Activated CD8-positive, alpha-beta memory T cell treated with anti-CD3 and anti-CD28 coated beads, Interleukin-2, amount 10 ng/mL, durations not matched to agents 7 days and 5 days (primary cell): ENCODE results near the gene FKBP8. TPM values are rescaled to one million over a fixed set of nuclear protein-coding genes. Genes with fewer than 3 reads are reported as not detected.

Experiments
- total RNA-seq, 2 experiments: library from RNA; stranded (reverse); gene quantifications; one replicate each; pipeline ENCODE4 v1.2.3, GENCODE V29; 2021

FKBP8 gene
- total RNA-seq, 2 experiments from 2014 or later: 220 to 286 TPM

Other genes starting within 250 kb of the FKBP8 start
- gene LSM4, start 220.5 kb downstream of the FKBP8 start, total RNA-seq: 100 to 1,000 TPM; 209 to 236 TPM
- 10 to 100 TPM; 35.5 to 44.7 TPM for gene PGPEP1, start 203.0 kb downstream of the FKBP8 start, total RNA-seq
- not detected for gene GDF15, start 157.4 kb downstream of the FKBP8 start, total RNA-seq
- gene LRRC25, start 146.0 kb downstream of the FKBP8 start, total RNA-seq: under 1 TPM in 1 of 2 experiments, not detected in 1; 0.12 TPM
- 100 to 1,000 TPM; 197 to 247 TPM for gene SSBP4, start 124.2 kb downstream of the FKBP8 start, total RNA-seq
- 10 to 100 TPM; 29.6 to 30.0 TPM for gene ISYNA1, start 105.4 kb downstream of the FKBP8 start, total RNA-seq
- gene ELL, start 21.5 kb downstream of the FKBP8 start, total RNA-seq: 10 to 100 TPM; 22.9 to 33.7 TPM
- gene KXD1, start 14.3 kb upstream of the FKBP8 start, total RNA-seq: 100 to 1,000 TPM; 106 to 113 TPM
- gene UBA52, start 28.3 kb upstream of the FKBP8 start, total RNA-seq: 1,000 to 10,000 TPM; 1,256 to 1,325 TPM
- 100 to 1,000 TPM in 1 of 2 experiments, 10 to 100 TPM in 1; 88.9 to 102 TPM for gene REX1BD, start 45.2 kb upstream of the FKBP8 start, total RNA-seq
- gene CRLF1, start 63.2 kb upstream of the FKBP8 start, total RNA-seq: not detected
- gene TMEM59L, start 69.3 kb upstream of the FKBP8 start, total RNA-seq: not detected
- gene KLHL26, start 93.5 kb upstream of the FKBP8 start, total RNA-seq: 10 to 100 TPM; 12.8 to 15.8 TPM
- gene CRTC1, start 140.1 kb upstream of the FKBP8 start, total RNA-seq: 1 to 10 TPM; 5.9 to 6.4 TPM
- gene COMP, start 247.7 kb upstream of the FKBP8 start, total RNA-seq: not detected